ENCODE results near the gene ARPC4.
"Not testable (repeated sequence)": the region's sequence is repeated elsewhere in the genome, so short reads cannot be mapped to it uniquely, and the experiment has no call there.

The ARPC4 gene

GRCh38 chr3:9770276-9770812 is 22.5 kb upstream of the ARPC4 start:
- no peak for DNase-seq

- DNase-seq: not testable (repeated sequence)
Measured at GRCh38 chr3:9771007-9771406, 21.9 kb upstream of the ARPC4 start.

- DNase-seq: no peak
Measured at GRCh38 chr3:9776896-9777693, 15.8 kb upstream of the ARPC4 start.

GRCh38 chr3:9777694-9778021 is 15.2 kb upstream of the ARPC4 start:
- no peak for DNase-seq

GRCh38 chr3:9778143-9779074 is 14.5 kb upstream of the ARPC4 start:
- DNase-seq: no peak

GRCh38 chr3:9779075-9779593 is 13.7 kb upstream of the ARPC4 start:
- no peak for DNase-seq

GRCh38 chr3:9779721-9780457 is 13.0 kb upstream of the ARPC4 start:
- DNase-seq: no peak

GRCh38 chr3:9780458-9780812 is 12.4 kb upstream of the ARPC4 start:
- DNase-seq: no peak

GRCh38 chr3:9780910-9781309 is 12.0 kb upstream of the ARPC4 start:
- no peak for DNase-seq

GRCh38 chr3:9781551-9781950 is 11.3 kb upstream of the ARPC4 start:
- DNase-seq: no peak

GRCh38 chr3:9781978-9782603 is 10.8 kb upstream of the ARPC4 start:
- no peak for DNase-seq

GRCh38 chr3:9782770-9783169 is 10.1 kb upstream of the ARPC4 start:
- DNase-seq: no peak

GRCh38 chr3:9783954-9784353 is 8.9 kb upstream of the ARPC4 start:
- DNase-seq: no peak

- no peak for DNase-seq
Measured at GRCh38 chr3:9784965-9785364, 7.9 kb upstream of the ARPC4 start.

- DNase-seq: no peak
Measured at GRCh38 chr3:9785602-9786001, 7.3 kb upstream of the ARPC4 start.

GRCh38 chr3:9786209-9786739 is 6.6 kb upstream of the ARPC4 start:
- DNase-seq: no peak

GRCh38 chr3:9786825-9787669 is 5.8 kb upstream of the ARPC4 start:
- DNase-seq: no peak

- DNase-seq: no peak
Measured at GRCh38 chr3:9787714-9788113, 5.2 kb upstream of the ARPC4 start.

- DNase-seq: no peak
Measured at GRCh38 chr3:9791127-9791526, 1.8 kb upstream of the ARPC4 start.

GRCh38 chr3:9791790-9792404 is 985 bp upstream of the ARPC4 start:
- DNase-seq: no peak
